Measurements from ENCODE around the gene KCTD14.
"Not testable (repeated sequence)": the region's sequence is repeated elsewhere in the genome, so short reads cannot be mapped to it uniquely, and the experiment has no call there.

DNA sequence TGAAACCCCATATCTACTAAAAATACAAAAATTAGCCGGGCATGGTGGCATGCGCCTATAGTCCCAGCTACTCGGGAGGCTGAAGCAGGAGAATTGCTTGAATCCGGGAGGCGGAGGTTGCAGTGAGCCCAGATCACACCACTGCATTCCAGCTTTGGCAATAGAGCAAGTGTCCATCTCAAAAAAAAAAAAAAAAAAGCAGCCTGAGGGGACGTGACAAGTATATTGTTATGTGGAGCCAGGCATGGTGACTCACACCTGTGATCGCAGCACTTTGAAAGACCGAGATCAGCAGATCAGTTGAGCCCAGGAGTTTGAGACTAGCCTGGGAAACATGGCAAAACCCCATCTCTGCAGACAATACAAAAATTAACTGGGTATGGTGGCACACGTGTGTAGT, 5.3 kb upstream of the KCTD14 start:
- TF ChIP-seq, protein P1, sequence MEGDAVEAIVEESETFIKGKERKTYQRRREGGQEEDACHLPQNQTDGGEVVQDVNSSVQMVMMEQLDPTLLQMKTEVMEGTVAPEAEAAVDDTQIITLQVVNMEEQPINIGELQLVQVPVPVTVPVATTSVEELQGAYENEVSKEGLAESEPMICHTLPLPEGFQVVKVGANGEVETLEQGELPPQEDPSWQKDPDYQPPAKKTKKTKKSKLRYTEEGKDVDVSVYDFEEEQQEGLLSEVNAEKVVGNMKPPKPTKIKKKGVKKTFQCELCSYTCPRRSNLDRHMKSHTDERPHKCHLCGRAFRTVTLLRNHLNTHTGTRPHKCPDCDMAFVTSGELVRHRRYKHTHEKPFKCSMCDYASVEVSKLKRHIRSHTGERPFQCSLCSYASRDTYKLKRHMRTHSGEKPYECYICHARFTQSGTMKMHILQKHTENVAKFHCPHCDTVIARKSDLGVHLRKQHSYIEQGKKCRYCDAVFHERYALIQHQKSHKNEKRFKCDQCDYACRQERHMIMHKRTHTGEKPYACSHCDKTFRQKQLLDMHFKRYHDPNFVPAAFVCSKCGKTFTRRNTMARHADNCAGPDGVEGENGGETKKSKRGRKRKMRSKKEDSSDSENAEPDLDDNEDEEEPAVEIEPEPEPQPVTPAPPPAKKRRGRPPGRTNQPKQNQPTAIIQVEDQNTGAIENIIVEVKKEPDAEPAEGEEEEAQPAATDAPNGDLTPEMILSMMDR (IDR thresholded peaks at IDR 0.05; ENCODE audit: poor library complexity) = not testable (repeated sequence)
- TF ChIP-seq EZH2 (IDR thresholded peaks at IDR 0.05; ENCODE audit: borderline replicate concordance) = not testable (repeated sequence)
